K562 (cell line): ENCODE data around the gene KMT2A. TPM values are rescaled to one million over a fixed set of nuclear protein-coding genes. Genes with fewer than 3 reads are reported as not detected.

ENCODE experiments used
- ATF4 ChIP-seq: fragments of 450-650 bp; formaldehyde crosslinking; IDR thresholded peaks from 2 replicates; pipeline ENCODE4 v1.4.0; 2022; ENCODE audit warnings: mild to moderate bottlenecking, moderate library complexity
- CCNT2 ChIP-seq: IDR thresholded peaks from 2 replicates; pipeline ENCODE4 v1.6.1; 2011; ENCODE audit warnings: borderline replicate concordance, low read depth, mild to moderate bottlenecking, moderate library complexity, mixed read lengths, low read length; ENCODE audit not compliant: insufficient read length; ENCODE audit errors: extremely low read depth
- DNMT1 ChIP-seq: fragments of 450-650 bp; IDR thresholded peaks from 2 replicates; pipeline ENCODE4 v1.6.1; 2016; ENCODE audit warnings: antibody characterized with exemption, mild to moderate bottlenecking
- DPF2 ChIP-seq: fragments of 450-650 bp; IDR thresholded peaks from 2 replicates; pipeline ENCODE4 v1.6.1; 2016
- FOXM1 ChIP-seq, 2 experiments: fragments of 450-650 bp in 1 of 2; sonication (generic) in 1 of 2; formaldehyde crosslinking in 1 of 2; IDR thresholded peaks; 2 replicates each; pipeline versions ENCODE4 v1.6.1 to v1.9.0; 2017 to 2022; ENCODE audit warnings: low read depth in 2 of 2, mild to moderate bottlenecking in 2 of 2, missing genetic modification reagents in 1 of 2, moderate library complexity in 1 of 2
- GABPB1 ChIP-seq: sonication (generic); formaldehyde crosslinking; IDR thresholded peaks from 2 replicates; pipeline ENCODE4 v1.8.0; 2022; ENCODE audit warnings: mild to moderate bottlenecking, missing genetic modification reagents
- JUNB ChIP-seq: fragments of 450-650 bp; formaldehyde crosslinking; conservative IDR thresholded peaks from 2 replicates; pipeline ENCODE4 v1.4.0; 2020; ENCODE audit warnings: mild to moderate bottlenecking
- KLF10 ChIP-seq: fragments of 250-450 bp; sonication (Bioruptor Pico); IDR thresholded peaks from 2 replicates; pipeline ENCODE4 v1.6.1; 2021; ENCODE audit warnings: matching md5 sums
- MECOM ChIP-seq: fragments of 250-450 bp; sonication (Bioruptor Pico); IDR thresholded peaks from 2 replicates; pipeline ENCODE4 v1.8.0; 2022; ENCODE audit warnings: inconsistent platforms
- NCOA2 ChIP-seq, 2 experiments: fragments of 450-650 bp; IDR thresholded peaks; 2 replicates each; pipeline ENCODE4 v1.6.1; 2018; ENCODE audit warnings: mild to moderate bottlenecking in 2 of 2, moderate library complexity in 1 of 2; ENCODE audit not compliant: partially characterized antibody in 2 of 2
- PRMT5 ChIP-seq: sonication (generic); formaldehyde crosslinking; IDR thresholded peaks from 2 replicates; pipeline ENCODE4 v1.5.0; 2020; ENCODE audit warnings: missing genetic modification reagents
- SFPQ ChIP-seq: fragments of 200-400 bp; formaldehyde crosslinking; IDR thresholded peaks from 2 replicates; pipeline ENCODE4 v1.6.1; 2017; ENCODE audit warnings: mild to moderate bottlenecking, low read depth, low read length, moderate library complexity
- SMAD1 ChIP-seq: fragments of 150-350 bp; IDR thresholded peaks from 2 replicates; pipeline ENCODE4 v1.6.1; 2014; ENCODE audit warnings: low read length, low read depth; ENCODE audit not compliant: partially characterized antibody
- SMAD2 ChIP-seq: fragments of 150-350 bp; IDR thresholded peaks from 2 replicates; pipeline ENCODE4 v1.6.1; 2014; ENCODE audit warnings: low read depth, mild to moderate bottlenecking, low read length
- SMARCB1 ChIP-seq: IDR thresholded peaks from 2 replicates; pipeline ENCODE4 v1.6.1; 2011; ENCODE audit warnings: improper control_type of control experiment, low read depth; ENCODE audit not compliant: insufficient read length
- SNAPC5 ChIP-seq: fragments of 250-450 bp; sonication (Bioruptor Pico); IDR thresholded peaks from 2 replicates; pipeline ENCODE4 v1.8.0; 2021; ENCODE audit warnings: moderate library complexity, mild to moderate bottlenecking, inconsistent platforms
- TAF1 ChIP-seq: IDR thresholded peaks from 2 replicates; pipeline ENCODE4 v1.6.1; 2011; ENCODE audit warnings: mild to moderate bottlenecking, low read length, moderate library complexity; ENCODE audit not compliant: insufficient read depth, control insufficient read depth, severe bottlenecking; ENCODE audit errors: extremely low read depth
- TGIF2 ChIP-seq: sonication (generic); formaldehyde crosslinking; IDR thresholded peaks from 2 replicates; pipeline ENCODE4 v1.8.1; 2022; ENCODE audit warnings: mild to moderate bottlenecking, missing genetic modification reagents, moderate library complexity
- THRA ChIP-seq: fragments of 450-650 bp; IDR thresholded peaks from 2 replicates; pipeline ENCODE4 v1.6.1; 2017; ENCODE audit warnings: mild to moderate bottlenecking, moderate library complexity
- U2AF2 ChIP-seq: fragments of 200-400 bp; formaldehyde crosslinking; optimal IDR thresholded peaks from 2 replicates; pipeline ENCODE3; 2017; ENCODE audit warnings: low read depth, mild to moderate bottlenecking, low read length
- ZEB2 ChIP-seq: fragments of 450-650 bp; IDR thresholded peaks from 2 replicates; pipeline ENCODE4 v1.6.1; 2016
- ZNF224 ChIP-seq: sonication (generic); formaldehyde crosslinking; IDR thresholded peaks from 2 replicates; pipeline ENCODE4 v1.8.0; 2022; ENCODE audit warnings: mild to moderate bottlenecking, missing genetic modification reagents
- ZNF239 ChIP-seq: fragments of 250-450 bp; sonication (Bioruptor Pico); IDR thresholded peaks from 2 replicates; pipeline ENCODE4 v1.4.0; 2020; ENCODE audit warnings: mild to moderate bottlenecking
- ZNF274 ChIP-seq: IDR thresholded peaks from 2 replicates; pipeline ENCODE4 v1.6.1; 2011; ENCODE audit warnings: low read depth, mild to moderate bottlenecking, low read length, moderate library complexity, borderline replicate concordance
- ZNF507 ChIP-seq: conservative IDR thresholded peaks from 2 replicates; pipeline ENCODE4 v1.6.1; 2017; ENCODE audit warnings: missing genetic modification characterization, missing compliant biosample characterization
- polyA plus RNA-seq, 8 experiments: library from polyadenylated mRNA; depleted of rRNA in 4 of 8; stranded (reverse) in 5 of 8; unstranded in 3 of 8; fragments of >200 nt; fragmentation: Nextera tagmentation in 2 of 8; fragmentation: Illumina TruSeq in 1 of 8; extraction: Ambion mirVana in 2 of 8; extraction: Trizol in 1 of 8; gene quantifications; 2 replicates each; pipeline versions ENCODE4 v1.2.1 to v1.2.3, GENCODE V29; 2011 to 2014; ENCODE audit warnings: inconsistent platforms in 1 of 8, missing spikeins in 1 of 8
- total RNA-seq, 7 experiments: library from RNA; depleted of rRNA in 6 of 7; stranded (reverse); fragments of >200 nt in 6 of 7; fragmentation: Illumina TruSeq in 2 of 7; extraction: Trizol in 2 of 7; gene quantifications; 2 replicates each; pipeline versions ENCODE4 v1.2.1 to v1.2.3, GENCODE V29; 2011 to 2021; ENCODE audit warnings: low replicate concordance in 1 of 7

Gene KMT2A
- total and polyA plus RNA-seq, 9 of the 15 experiments (the other 6 are each of a cell fraction or from before 2014, with no cell fraction given), result 9.6 to 59.9 (median 32.6) TPM

GRCh38 chr11:118437208-118438125 lies 1.2 kb downstream of the KMT2A start (continued):
- TF ChIP-seq FOXM1 (IDR thresholded peaks at IDR 0.05; ENCODE audit: low read depth) (0 out of 2 replicates have a peak, but pooled peaks have one; percentile 38), FOXM1 (CRISPR knock-in tag; IDR thresholded peaks at IDR 0.05; ENCODE audit: low read depth) (no peak), PRMT5 (no peak), DPF2 (peak; percentile 72), ZNF274 (no peak), KLF10 (CRISPR knock-in tag) (no peak), THRA (no peak), TGIF2 (CRISPR knock-in tag) (0 out of 2 replicates have a peak, but pooled peaks have one; percentile 43), ZEB2 (peak; percentile 61; the same call in 1 of the 2 replicates), ZNF507 (tag) (no peak), ATF4 (CRISPR knock-in tag) (no peak), ZNF224 (no peak), SMAD2 (no peak), CCNT2 (no peak), SFPQ (no peak), SNAPC5 (CRISPR knock-in tag) (no peak), NCOA2 (IDR thresholded peaks at IDR 0.05; ENCODE audit: partially characterized antibody in 2 of 2) (no peak), U2AF2 (no peak), MECOM (CRISPR knock-in tag) (no peak), SMARCB1 (no peak), SMAD1 (no peak), ZNF239 (CRISPR knock-in tag) (no peak), GABPB1 (CRISPR knock-in tag) (peak; percentile 54), DNMT1 (no peak), JUNB (CRISPR knock-in tag) (no peak), TAF1 (peak; percentile 52)
